HUES48 (cell line): Measurements from ENCODE around the gene SLC2A9.
"Not testable (repeated sequence)": the region's sequence is repeated elsewhere in the genome, so short reads cannot be mapped to it uniquely, and the experiment has no call there.

Experiments used
- H3K27ac ChIP-seq: one replicate; pipeline ENCODE4 v1.7.0; 2013; ENCODE audit warnings: low read depth, low read length, inconsistent platforms
- H3K27me3 ChIP-seq: 2 replicates; pipeline ENCODE4 v1.6.1; 2013; ENCODE audit warnings: mild to moderate bottlenecking, low read length; ENCODE audit not compliant: control insufficient read depth, insufficient read depth
- H3K36me3 ChIP-seq: 2 replicates; pipeline ENCODE4 v1.6.1; 2013; ENCODE audit warnings: low read length; ENCODE audit not compliant: control insufficient read depth, insufficient read depth
- H3K4me1 ChIP-seq: 2 replicates; pipeline ENCODE4 v1.6.1; 2013; ENCODE audit warnings: mild to moderate bottlenecking, low read length; ENCODE audit not compliant: control insufficient read depth, insufficient read depth
- H3K4me3 ChIP-seq: 2 replicates; pipeline ENCODE4 v1.5.1; 2013; ENCODE audit warnings: mild to moderate bottlenecking, low read depth, low read length
- H3K9ac ChIP-seq: 2 replicates; pipeline ENCODE4 v1.6.1; 2013; ENCODE audit warnings: mild to moderate bottlenecking, low read depth, low read length, moderate library complexity
- H3K9me3 ChIP-seq: 2 replicates; pipeline ENCODE4 v1.6.1; 2013; ENCODE audit warnings: low read length; ENCODE audit not compliant: control insufficient read depth, insufficient read depth

The SLC2A9 gene

DNA sequence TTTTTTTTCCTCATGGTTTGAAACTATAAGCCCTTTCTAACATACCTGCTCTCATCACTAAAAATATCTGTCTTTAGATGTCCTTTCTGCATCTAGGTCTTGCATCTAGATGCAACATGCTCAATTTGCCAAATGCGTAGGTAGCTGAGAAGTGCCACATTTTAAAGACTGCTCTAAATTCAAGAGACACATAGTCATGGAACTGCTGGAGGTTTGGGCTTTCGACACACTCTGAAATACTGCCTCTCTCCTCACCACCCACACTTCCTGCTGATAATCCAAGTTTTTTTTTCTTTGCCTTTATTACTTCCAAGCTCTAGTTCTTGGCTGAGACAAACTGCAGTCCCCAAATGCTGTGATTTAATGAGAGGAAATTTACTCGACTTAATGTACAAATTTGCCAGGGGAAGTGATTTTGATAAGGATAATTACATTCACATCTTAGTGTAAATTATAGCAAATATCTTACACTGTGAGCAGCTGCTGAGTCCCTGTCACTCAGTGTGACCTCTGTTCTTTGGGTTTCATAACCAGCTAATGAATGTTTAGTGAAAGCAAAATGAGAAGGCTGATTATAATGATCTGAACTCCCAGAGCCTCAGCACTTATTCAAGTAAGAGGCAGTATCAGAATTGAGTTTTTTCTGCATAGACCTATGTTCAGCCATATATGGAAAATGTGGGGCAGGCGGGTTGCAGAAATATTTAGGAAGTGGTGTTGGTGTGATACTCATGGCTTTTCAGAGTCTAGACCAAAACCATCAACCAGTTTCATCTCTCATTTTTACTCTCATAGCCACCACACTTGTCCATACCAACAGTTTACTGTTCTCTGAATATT, 208.6 kb downstream of the SLC2A9 start:
- H3K9ac ChIP-seq, result no peak overlapping the region
- H3K27me3 ChIP-seq, result no peaks in the 10 kb centered on the region
- H3K4me1 ChIP-seq, result no peaks in the 10 kb centered on the region
- H3K36me3 ChIP-seq, result no peaks in the 10 kb centered on the region
- no peak overlapping the region for H3K4me3 ChIP-seq
- no peaks in the 10 kb centered on the region for H3K9me3 ChIP-seq
- no peak overlapping the region for H3K27ac ChIP-seq

DNA sequence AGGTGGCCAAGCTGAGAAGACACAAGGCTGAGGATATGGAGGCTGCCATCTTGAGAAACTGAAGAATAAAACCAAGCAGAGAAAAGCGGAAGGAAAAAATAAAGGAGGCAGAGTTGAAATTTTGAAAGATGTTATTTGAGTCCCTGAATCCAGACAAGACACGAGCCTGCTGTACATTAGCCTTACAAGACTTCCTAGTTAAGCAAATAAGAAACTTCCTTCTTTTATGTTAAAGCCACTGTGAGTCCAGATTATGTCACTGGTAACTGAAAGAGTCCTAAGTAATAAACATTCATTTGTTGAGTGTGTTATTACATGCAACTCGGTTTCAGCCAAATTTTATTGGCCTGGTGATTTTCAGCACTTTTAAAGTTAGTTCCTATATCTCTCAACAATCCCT, 209.5 kb downstream of the SLC2A9 start:
- Histone ChIP-seq H3K9me3 (no peaks in the 10 kb centered on the region), H3K4me1 (no peaks in the 10 kb centered on the region), H3K27me3 (no peaks in the 10 kb centered on the region)

GRCh38 chr4:9808077-9808476, 213.2 kb downstream of the SLC2A9 start:
- Histone ChIP-seq H3K27me3 (no peaks in the 10 kb centered on the region), H3K9me3 (no peaks in the 10 kb centered on the region), H3K4me3 (no peak overlapping the region), H3K36me3 (no peaks in the 10 kb centered on the region), H3K27ac (no peak overlapping the region), H3K4me1 (no peaks in the 10 kb centered on the region), H3K9ac (no peak overlapping the region)

More for the DNA sequence above, 209.5 kb downstream of the SLC2A9 start:
- Histone ChIP-seq H3K9ac (no peak overlapping the region), H3K36me3 (no peaks in the 10 kb centered on the region), H3K4me3 (no peak overlapping the region), H3K27ac (no peak overlapping the region)

GRCh38 chr4:9804918-9805317, 216.4 kb downstream of the SLC2A9 start:
- Histone ChIP-seq H3K4me1 (no peaks in the 10 kb centered on the region), H3K27me3 (no peaks in the 10 kb centered on the region), H3K9ac (no peak overlapping the region), H3K36me3 (no peaks in the 10 kb centered on the region), H3K9me3 (no peaks in the 10 kb centered on the region), H3K27ac (no peak overlapping the region), H3K4me3 (no peak overlapping the region)

- H3K9me3 ChIP-seq, result no peaks in the 10 kb centered on the region
- no peak overlapping the region for H3K4me3 ChIP-seq
- no peaks in the 10 kb centered on the region for H3K4me1 ChIP-seq
- no peak overlapping the region for H3K9ac ChIP-seq
- H3K27me3 ChIP-seq, result no peaks in the 10 kb centered on the region
- H3K36me3 ChIP-seq, result no peaks in the 10 kb centered on the region
- no peak overlapping the region for H3K27ac ChIP-seq
Measured at GRCh38 chr4:9800848-9801247, 220.4 kb downstream of the SLC2A9 start.

DNA sequence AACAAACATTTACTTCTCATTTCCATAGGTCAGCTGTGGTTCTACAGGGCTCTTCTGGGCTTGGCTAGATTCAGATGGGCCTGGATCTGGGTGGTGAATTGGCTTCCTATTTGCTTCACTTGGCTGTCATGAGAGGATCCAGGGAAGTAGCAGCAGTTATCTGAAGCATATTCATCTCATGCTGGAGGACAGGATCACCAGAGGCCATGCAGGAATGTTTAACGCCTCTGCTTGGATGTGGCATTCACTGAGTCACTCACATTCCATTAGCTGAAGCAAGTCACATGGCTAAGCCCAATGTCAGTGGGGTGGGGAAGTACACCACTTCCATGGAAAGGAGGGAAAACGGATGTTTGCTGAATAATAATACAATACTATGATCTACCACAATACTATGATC, 224.7 kb downstream of the SLC2A9 start:
- not testable (repeated sequence) for H3K27me3 ChIP-seq, H3K4me1 ChIP-seq, H3K4me3 ChIP-seq, H3K36me3 ChIP-seq, H3K9ac ChIP-seq, H3K27ac ChIP-seq, H3K9me3 ChIP-seq

DNA sequence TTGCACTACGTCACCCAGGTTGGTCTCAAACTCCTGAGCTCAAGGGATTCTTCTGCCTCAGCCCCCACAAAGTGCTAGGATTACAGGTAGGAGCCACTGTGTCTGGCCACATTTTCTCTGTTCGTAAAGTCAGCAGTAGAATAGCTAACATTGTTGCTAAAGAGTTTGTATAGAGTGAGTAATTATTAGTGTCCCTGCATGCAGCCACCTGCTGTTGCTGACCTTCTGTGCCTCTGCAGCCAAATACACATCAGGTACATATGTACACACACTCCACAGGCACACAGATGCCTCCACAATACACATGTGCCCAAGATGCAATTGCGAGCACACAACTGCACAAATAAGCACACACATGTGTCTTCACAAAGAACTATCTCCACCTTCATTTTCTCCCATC, 228.9 kb downstream of the SLC2A9 start:
- Histone ChIP-seq H3K27ac (no peak overlapping the region), H3K9me3 (no peaks in the 10 kb centered on the region), H3K36me3 (no peaks in the 10 kb centered on the region), H3K4me3 (no peak overlapping the region), H3K27me3 (peaks cover 2% of the 10 kb centered on the region; the same call in 1 of the 2 replicates), H3K9ac (no peak overlapping the region), H3K4me1 (no peaks in the 10 kb centered on the region)

DNA sequence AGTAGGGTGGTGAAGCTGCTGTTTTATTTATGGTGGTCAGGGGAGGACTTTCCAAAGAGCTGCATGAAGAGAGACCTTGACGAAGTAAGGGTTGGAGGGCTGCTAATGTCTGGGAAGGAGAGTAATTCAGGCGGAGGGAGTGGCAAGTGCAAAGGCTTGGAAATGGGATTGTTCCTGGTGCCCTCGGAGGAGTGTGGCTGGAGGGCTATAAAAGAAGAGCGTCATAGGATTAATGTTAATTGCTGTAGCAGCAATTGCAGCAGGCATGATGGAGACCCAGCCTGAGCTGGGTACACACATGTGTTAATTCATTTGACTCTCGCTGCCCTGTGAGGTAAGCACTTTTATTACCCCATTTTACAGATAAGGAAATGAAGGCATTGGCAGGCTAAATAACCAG, 235.4 kb downstream of the SLC2A9 start:
- not testable (repeated sequence) for H3K9ac ChIP-seq

GRCh38 chr4:9782136-9782436, 239.2 kb downstream of the SLC2A9 start:
- Histone ChIP-seq H3K9me3 (no peaks in the 10 kb centered on the region), H3K4me1 (no peaks in the 10 kb centered on the region), H3K36me3 (no peaks in the 10 kb centered on the region), H3K27me3 (peaks cover 43% of the 10 kb centered on the region), H3K9ac (no peak overlapping the region), H3K27ac (no peak overlapping the region), H3K4me3 (peak overlapping the region; percentile 61)

More for the DNA sequence above, 235.4 kb downstream of the SLC2A9 start:
- not testable (repeated sequence) for H3K4me3 ChIP-seq, H3K36me3 ChIP-seq, H3K9me3 ChIP-seq, H3K27ac ChIP-seq, H3K4me1 ChIP-seq
- H3K27me3 ChIP-seq, result peaks cover 32% of the 10 kb centered on the region

DNA sequence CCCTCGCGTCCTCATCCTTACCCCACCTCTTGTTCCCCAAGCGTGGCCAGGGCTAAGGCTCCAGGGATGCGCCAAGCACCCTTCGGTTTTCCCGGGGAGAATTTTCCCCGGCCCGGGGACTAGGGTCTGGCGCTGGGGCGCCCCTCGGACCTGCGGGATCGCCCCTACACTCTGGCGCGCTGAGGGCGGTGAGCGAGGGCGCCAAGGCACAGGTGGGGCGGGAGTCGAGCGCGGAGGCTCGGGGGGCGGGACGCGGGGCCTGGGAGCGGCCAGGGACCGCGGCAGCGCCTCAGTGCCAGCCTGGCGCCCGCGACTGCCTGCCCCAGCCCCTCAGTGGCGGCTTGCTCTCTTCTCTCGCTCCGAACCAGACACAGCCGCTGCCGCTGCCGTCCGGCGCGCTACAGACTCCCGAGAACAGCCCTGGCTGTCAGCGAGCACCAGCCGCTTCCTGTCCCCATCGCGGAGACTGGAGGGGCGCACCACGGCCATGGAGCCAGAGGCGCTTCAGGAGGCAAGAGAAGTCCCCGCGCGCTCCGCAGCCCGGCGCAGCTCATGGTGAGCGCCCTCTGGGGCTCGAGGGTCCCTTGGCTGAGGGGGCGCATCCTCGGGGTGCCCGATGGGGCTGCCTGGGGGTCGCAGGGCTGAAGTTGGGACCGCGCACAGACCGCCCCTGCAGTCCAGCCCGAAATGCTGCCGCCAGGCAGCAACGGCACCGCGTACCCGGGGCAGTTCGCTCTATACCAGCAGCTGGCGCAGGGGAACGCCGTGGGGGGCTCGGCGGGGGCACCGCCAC, 239.8 kb downstream of the SLC2A9 start, which contains the start of gene DRD5:
Gene DRD5 (plus strand): TSS at position 292 of the 793 bp plus-strand sequence. CDS start 396 bp downstream, at position 688.
- Histone ChIP-seq H3K27me3 (peaks cover 43% of the 10 kb centered on the region), H3K4me1 (no peaks in the 10 kb centered on the region), H3K4me3 (peak within 1 kb of the TSS; percentile 61), H3K9me3 (no peaks in the 10 kb centered on the region), H3K36me3 (no peaks in the 10 kb centered on the region), H3K9ac (no peak within 1 kb of the TSS), H3K27ac (no peak within 1 kb of the TSS)
